ENCODE data around the gene JARID2.
A peak's percentile ranks its signal among the peaks of the same experiment; 100 is the strongest.

The JARID2 gene

GRCh38 chr6:15352845-15353244, 107.0 kb downstream of the JARID2 start:
- FAIRE-seq = no peak

GRCh38 chr6:15355683-15356099, 109.8 kb downstream of the JARID2 start:
- no peak for DNase-seq (ENCODE audit: low spot score)
- FAIRE-seq = no peak

More at GRCh38 chr6:15352845-15353244, 107.0 kb downstream of the JARID2 start:
- DNase-seq (ENCODE audit: low spot score) = no peak

- FAIRE-seq = no peak
These were observed 110.3 kb downstream of the JARID2 start for GRCh38 chr6:15356179-15356578.

GRCh38 chr6:15356937-15357336, 111.1 kb downstream of the JARID2 start:
- no peak for DNase-seq (ENCODE audit: low spot score)
- no peak for FAIRE-seq

More at GRCh38 chr6:15356179-15356578, 110.3 kb downstream of the JARID2 start:
- DNase-seq (ENCODE audit: low spot score) = no peak

- FAIRE-seq = no peak
- DNase-seq (ENCODE audit: low spot score) = no peak
These were observed 111.9 kb downstream of the JARID2 start for GRCh38 chr6:15357782-15358181.

GRCh38 chr6:15358579-15359327, 112.9 kb downstream of the JARID2 start:
- DNase-seq (ENCODE audit: low spot score) = peak; percentile 75
- peak; percentile 81 for FAIRE-seq

- no peak for FAIRE-seq
These were observed 113.5 kb downstream of the JARID2 start for GRCh38 chr6:15359335-15359862.

GRCh38 chr6:15360300-15360699, 114.4 kb downstream of the JARID2 start:
- FAIRE-seq = no peak
- DNase-seq (ENCODE audit: low spot score) = no peak

More at GRCh38 chr6:15359335-15359862, 113.5 kb downstream of the JARID2 start:
- no peak for DNase-seq (ENCODE audit: low spot score)

- FAIRE-seq (no peak), DNase-seq (ENCODE audit: low spot score) (no peak)
These were observed 115.3 kb downstream of the JARID2 start for GRCh38 chr6:15361197-15361596.

- no peak for DNase-seq (ENCODE audit: low spot score)
- FAIRE-seq = no peak
These were observed 116.6 kb downstream of the JARID2 start for GRCh38 chr6:15362274-15363160.

GRCh38 chr6:15363164-15363522, 117.3 kb downstream of the JARID2 start:
- FAIRE-seq (no peak), DNase-seq (ENCODE audit: low spot score) (no peak)

- FAIRE-seq = no peak
- DNase-seq (ENCODE audit: low spot score) = no peak
These were observed 117.9 kb downstream of the JARID2 start for GRCh38 chr6:15363523-15364400.

- no peak for DNase-seq (ENCODE audit: low spot score)
- no peak for FAIRE-seq
These were observed 118.7 kb downstream of the JARID2 start for GRCh38 chr6:15364401-15365037.

- no peak for DNase-seq (ENCODE audit: low spot score)
- FAIRE-seq = no peak
These were observed 119.4 kb downstream of the JARID2 start for GRCh38 chr6:15365273-15365687.

- FAIRE-seq = no peak
- DNase-seq (ENCODE audit: low spot score) = no peak
These were observed 120.2 kb downstream of the JARID2 start for GRCh38 chr6:15366003-15366535.

- FAIRE-seq (no peak), DNase-seq (ENCODE audit: low spot score) (no peak)
These were observed 121.0 kb downstream of the JARID2 start for GRCh38 chr6:15366879-15367278.

GRCh38 chr6:15368186-15368585, 122.3 kb downstream of the JARID2 start:
- FAIRE-seq = no peak
- no peak for DNase-seq (ENCODE audit: low spot score)

GRCh38 chr6:15368873-15369272, 123.0 kb downstream of the JARID2 start:
- no peak for FAIRE-seq

GRCh38 chr6:15369838-15370237, 124.0 kb downstream of the JARID2 start:
- no peak for DNase-seq (ENCODE audit: low spot score)
- no peak for FAIRE-seq

More at GRCh38 chr6:15368873-15369272, 123.0 kb downstream of the JARID2 start:
- no peak for DNase-seq (ENCODE audit: low spot score)

Measured in RCC 7860 (cell line).